Measurements from ENCODE around the gene MYO18B.
A peak's percentile ranks its signal among the peaks of the same experiment; 100 is the strongest.

Gene MYO18B

GRCh38 chr22:25714070-25714469, 27.9 kb upstream of the MYO18B start:
- no peak for DNase-seq (ENCODE audit: low read depth)

GRCh38 chr22:25714739-25715138, 27.2 kb upstream of the MYO18B start:
- no peak for DNase-seq (ENCODE audit: low read depth)

DNA sequence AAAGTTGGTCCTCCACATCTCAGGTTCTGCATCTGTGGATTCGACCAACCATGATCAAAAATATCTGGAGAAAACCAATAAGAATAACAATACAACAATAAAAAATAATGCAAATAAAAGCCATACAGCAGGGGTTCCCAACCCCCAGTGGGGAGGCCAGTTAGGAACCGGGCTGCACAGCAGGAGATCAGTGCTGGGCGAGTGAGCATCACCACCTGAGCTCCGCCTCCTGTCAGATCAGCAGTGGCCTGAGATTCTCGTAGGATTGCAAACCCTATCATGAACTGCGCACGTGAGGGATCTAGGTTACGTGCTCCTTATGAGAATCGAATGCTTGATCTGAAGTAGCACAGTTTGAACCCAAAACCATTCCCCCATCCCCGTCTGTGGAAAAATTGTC, 25.4 kb upstream of the MYO18B start:
- no peak for DNase-seq (ENCODE audit: low read depth)

GRCh38 chr22:25718135-25718840, 23.7 kb upstream of the MYO18B start:
- no peak for DNase-seq (ENCODE audit: low read depth)

DNA sequence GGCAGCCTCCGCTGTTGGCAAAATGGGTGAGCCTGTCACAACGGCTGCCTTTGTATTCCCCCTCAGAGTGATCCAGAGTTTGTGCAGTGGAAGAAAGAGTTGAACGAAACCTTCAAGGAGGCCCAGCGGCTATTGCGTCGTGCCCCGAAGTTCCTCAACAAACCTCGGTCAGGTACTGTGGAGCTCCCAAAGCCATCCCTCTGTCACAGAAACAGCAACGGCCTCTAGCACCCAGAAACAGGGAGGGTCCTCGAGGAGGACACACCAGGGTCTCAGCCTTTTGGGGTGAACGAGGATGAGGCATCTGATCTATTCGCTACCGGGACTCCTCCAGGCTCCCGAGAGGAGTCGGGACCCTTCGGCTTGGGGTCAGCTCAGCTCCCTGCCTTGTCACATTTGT, 19.8 kb upstream of the MYO18B start:
- no peak for DNase-seq (ENCODE audit: low read depth)

- DNase-seq (ENCODE audit: low read depth): no peak
Measured at GRCh38 chr22:25722626-25723025, 19.4 kb upstream of the MYO18B start.

GRCh38 chr22:25726241-25726640, 15.7 kb upstream of the MYO18B start:
- no peak for DNase-seq (ENCODE audit: low read depth)

GRCh38 chr22:25728071-25728470, 13.9 kb upstream of the MYO18B start:
- no peak for DNase-seq (ENCODE audit: low read depth)

DNA sequence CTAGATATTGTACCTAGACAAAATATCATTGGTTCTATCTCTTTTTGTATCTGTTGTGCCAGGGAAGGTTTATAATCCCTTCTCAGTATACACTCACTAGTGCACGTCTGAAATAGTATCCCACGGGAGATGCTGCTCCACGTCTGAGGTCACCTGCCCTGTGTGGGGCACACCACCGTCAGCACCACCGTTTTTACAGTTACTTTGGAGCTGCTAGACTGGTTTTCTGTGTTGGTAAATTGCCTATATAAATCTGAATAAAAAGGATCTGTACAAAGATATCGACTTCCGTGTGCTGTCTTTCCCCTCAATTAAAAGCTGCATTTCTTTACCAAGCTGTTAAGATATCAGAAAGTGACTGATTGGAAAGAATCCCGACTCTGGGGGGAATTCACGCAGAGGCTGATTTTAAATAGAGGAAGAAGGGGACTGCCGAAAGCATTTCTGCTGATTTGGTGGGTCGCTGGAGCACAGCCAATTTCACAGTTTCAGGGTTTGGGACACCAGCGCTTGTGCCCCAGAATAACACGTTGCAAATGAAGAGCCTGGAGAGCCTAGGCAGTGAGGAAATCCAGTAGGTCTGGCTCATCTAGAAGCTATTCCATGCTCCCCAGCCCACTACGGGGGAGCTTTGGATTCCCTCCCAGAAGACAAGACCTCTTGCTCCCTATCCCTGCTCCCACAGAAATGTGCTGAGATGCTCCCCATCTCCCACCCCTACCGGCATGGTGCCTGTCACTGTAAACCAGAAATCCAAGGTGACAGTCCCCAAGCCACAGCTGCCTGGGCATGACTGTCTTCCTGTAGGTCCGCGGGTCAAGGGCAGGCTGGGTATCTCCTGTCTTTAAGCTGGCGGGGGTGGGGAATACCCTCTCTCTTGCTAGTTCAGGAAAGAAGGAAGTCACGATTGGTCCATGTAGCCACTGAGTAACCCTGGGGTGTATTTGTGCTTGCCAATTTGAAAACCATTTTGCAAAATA, 12.7 kb upstream of the MYO18B start:
- no peak for DNase-seq (ENCODE audit: low read depth)

DNA sequence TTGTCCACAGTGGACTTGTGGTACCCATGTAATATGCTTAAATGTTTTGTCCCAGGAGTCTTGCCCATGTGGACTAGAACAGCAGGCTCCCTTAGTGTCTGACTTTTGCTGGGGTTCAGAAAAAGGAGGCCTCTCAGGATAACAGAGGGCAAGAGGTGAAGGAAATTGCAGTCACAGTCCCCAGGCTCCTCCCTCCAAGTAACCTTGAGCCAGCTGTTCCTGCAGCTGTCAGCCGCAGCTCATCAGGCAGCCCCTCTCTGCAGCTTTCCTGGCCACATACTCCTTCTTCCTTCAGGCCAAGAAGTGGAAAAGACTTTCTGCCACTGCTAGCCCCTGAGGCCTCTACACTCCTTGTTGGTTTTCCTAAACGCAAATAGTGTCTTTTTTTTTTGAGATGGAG, 6.3 kb upstream of the MYO18B start:
- no peak for DNase-seq (ENCODE audit: low read depth)

DNA sequence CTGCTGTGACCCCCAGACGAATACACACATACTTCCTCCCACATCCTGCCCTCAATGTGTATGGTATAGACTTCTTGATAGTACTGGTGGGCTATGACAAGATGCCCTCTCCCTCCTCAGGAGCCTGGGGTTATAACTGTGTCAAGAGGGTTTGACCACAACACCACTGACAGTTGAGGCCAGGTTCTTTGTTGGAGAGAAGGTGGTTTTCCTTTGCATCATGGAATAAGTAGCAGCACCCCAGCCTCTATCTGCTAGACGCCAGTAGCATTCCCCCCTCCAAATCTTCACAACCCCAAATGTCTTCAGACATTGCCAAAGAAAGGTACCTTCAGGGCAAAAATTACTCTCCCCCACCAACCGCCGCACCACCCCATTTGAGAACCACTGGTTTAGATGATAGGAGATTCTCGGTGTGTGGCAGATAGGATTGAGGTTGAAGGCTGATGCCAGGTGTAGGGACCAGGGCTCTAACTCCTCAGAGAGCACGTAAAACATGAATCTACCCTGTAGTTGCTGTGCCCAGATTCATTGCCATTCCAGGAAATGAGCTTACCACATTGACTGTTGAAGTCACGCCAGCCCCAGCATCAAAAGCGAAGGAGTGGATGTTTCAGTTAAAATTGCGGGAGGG, 5.5 kb upstream of the MYO18B start:
- DNase-seq (ENCODE audit: low read depth): no peak

- DNase-seq (ENCODE audit: low read depth): no peak
Measured at GRCh38 chr22:25739659-25740344, 2.2 kb upstream of the MYO18B start.

DNA sequence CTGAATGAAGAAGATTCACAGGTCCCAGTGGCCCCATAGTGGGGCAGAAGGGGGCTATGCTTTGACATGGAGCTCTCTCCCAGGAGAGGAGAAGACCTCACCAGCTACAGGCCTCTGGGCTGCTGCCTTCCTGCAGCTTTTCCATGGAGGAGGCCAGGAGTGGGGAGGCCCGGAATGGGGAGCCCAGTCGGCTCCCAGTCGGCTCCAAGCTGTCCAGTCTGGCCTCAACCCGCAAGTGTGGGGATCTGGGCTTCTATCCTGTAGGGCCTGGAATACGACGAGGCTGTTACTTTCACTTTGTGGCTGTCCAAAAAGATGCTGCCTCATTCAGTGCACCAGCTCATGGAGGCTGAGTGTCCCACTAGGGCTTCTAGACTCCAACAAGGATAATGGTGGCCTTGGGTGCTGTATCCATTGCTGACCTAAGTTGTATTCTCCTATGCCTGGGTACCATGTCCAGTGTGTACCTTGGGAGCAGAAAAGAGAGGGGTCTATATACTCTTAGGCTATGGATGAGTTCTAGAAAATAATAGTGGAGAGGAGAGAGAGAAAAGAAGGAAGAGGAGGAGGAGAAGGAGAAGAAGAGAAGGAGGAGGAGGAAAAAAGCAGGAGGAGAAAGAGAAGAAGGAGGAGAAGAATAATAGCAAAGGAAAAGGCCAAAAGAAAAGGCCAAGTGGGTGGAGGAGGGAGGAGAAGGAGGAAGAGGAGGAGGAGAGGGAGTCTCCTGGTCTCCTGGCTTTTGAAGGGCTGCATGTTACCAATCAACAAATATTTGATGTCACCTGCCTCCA, 1.1 kb downstream of the MYO18B start:
- no peak for DNase-seq (ENCODE audit: low read depth)

- DNase-seq (ENCODE audit: low read depth): no peak
Measured at GRCh38 chr22:25744694-25745093, 2.7 kb downstream of the MYO18B start.

DNA sequence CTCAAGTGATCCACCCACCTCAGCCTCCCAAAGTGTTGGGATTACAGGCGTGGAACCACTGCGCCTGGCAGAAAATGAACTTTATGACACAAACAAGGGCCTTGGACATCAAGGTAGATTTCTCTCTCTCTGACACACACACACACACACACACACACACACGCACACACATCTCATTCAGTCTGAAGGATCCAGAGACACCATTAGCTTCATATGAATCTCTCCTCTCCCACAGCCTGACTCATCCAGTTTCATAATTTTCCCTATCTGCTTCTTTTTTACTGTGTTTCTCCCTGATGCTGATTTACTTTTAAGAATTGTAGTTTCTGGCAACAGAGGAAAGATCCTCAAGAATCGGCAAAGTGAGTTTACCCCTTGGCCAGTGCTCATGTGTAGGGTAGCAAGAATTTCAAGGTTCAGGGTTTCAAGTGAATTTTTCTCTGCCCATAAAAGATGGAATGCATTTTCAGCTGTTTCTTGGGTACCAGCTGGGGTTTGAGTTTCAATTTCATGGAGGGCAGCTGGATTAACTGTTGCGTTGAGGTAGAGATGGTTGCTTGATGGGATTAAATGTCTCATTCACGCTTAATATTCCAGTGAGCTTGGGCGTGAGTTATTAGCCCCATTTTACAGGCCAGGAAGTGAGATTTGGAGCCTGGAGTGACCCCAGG, 3.5 kb downstream of the MYO18B start:
- DNase-seq (ENCODE audit: low read depth): no peak

- DNase-seq (ENCODE audit: low read depth): no peak
Measured at GRCh38 chr22:25746012-25746373, 4.0 kb downstream of the MYO18B start.

DNA sequence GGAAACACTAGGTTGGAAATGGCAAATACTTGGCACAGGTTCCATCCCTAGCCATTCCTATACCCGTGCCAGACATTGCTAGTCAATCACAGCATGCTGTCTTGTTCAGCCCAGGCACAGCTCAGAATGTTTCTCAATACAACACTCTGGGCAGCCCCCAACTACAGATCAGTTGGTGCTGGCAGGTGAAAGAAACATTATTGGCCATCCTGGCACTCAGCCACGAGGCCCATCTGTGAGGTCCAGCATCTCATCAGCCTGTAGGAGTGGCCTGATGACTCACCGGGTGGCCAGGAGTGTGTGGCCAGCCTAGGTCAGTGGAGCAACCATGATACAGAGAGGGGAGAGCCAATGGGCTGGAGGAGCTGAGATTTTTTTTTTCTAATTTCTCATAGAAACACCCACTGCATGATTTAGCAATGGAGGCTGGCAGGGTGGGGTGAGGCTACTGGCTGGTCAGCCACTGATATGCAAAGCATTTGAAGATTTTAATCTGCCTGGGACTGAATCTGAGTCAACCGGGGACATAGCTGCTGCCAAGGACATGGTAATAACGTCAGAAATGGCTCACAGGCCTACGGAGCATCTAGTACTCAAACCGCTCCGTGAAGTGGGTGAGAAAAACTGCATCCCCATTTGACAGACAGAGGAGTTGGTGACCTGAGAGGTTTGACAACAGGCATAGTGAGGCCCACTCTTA, 5.4 kb downstream of the MYO18B start:
- peak; percentile 79 for DNase-seq (ENCODE audit: low read depth)

DNA sequence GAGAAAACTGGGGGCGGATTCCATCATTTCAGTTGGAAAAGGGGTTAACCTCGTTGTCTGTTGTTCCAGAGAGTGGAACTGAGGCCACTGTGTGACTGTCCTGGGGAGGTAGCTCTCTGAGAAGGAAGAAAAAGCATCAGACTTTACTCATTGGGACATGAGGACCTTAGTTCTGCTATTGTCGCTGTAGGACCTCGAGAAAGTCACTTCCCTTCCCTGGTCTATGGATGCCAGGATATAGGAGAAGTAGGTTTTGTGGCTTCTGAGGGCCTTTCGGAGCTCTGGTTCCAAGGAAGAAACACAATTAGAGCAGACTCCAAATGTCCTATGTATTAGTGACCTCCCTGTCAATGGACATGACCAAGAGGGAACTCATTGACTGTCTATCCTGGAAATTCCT, 6.2 kb downstream of the MYO18B start:
- DNase-seq (ENCODE audit: low read depth): no peak

DNA sequence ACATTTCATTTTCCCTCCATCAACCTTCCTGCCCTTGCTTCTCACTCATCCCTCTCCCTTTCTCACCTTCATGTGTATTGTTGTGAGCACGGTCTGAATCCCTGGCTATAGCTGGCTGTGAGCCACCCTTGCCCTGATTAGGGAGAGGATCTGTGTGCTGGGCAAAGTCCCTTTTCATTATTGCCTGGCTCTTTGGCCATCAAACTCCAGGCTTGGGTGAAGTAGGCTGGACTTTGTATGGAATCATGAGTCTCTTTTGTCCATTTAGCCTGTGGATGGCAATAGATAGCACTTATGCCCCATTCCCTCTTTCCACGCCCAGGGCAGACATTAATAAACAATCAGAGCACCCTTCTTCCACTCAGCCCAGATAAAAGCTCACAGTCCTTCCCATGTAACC, 6.7 kb downstream of the MYO18B start:
- DNase-seq (ENCODE audit: low read depth): no peak

DNA sequence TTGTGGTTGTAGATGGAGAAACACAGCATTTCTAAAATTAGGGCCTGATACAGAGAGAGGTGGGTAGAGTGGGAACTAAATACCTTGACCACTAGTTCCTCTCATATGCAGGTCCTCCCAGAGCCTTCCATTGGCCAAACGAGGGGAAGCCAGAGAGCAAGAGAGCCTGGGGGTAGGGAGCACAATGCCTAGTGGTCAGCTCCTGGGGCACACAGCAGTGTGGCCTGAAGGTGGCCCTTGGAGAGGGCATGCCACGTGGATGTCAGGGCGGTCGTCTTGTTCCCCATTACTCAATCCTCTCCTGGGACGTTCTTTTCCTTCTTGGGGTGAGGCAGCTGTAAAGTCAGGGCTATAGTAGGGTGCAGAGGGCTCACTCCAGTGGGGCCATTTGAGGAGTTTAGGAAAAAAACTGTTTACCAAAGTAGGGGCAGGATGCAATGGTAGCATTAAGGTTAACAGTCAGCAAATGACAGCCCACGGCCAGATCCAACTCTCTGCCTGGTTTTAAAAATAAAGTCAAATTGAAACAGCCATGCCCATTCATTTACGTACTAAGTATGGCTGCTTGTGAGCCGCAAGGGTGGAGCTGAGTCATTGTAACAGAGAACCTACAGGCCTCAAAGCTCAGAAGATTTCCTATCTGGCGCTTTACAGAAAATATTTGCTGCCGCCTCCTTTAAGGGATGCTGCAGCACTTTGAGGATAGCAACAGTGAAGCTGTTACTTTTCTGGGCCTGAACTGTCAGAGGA, 7.6 kb downstream of the MYO18B start:
- DNase-seq (ENCODE audit: low read depth): no peak
